GM12875 (cell line): ENCODE measurements around the gene FBXW7.

Source experiments
- H3K4me3 ChIP-seq: one replicate; pipeline ENCODE4 v1.5.1; 2011; ENCODE audit warnings: low read depth, low read length, control low read depth
- TF ChIP-seq, protein P1 (sequence below): IDR thresholded peaks from 2 replicates; pipeline ENCODE4 v1.5.1; 2011; ENCODE audit warnings: low read depth, mild to moderate bottlenecking, control low read depth, inconsistent platforms, low read length, moderate library complexity, borderline replicate concordance; ENCODE audit not compliant: insufficient read depth

Gene FBXW7

DNA sequence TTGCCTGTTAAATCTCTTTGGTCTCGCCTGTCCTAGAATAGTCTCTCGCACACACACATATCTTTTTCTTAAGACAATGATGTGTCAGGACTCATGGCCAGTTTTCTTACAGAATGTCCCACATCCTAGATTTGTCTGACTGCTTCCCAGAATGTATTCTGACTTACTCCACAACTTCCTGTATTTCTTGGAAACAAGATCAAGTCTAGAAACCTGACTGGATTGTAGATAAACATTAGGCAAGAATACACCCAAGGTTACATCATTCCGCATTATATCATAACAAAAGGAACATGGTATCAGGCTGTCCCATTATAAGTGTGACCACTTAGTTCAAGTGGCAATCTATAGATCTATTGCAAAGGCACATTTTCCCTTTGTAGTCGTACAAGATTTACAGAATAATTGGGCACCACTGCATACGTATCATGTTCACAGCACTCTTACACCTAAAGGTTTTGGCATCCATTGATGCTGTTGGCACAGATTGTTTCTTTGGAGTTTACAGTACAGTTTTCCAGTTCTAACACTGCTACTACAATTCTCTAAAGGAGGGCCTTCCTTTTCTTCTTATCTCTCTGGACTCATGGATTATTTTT, 56.4 kb downstream of the FBXW7 start:
- no peak overlapping the region for H3K4me3 ChIP-seq
- TF ChIP-seq, protein P1, sequence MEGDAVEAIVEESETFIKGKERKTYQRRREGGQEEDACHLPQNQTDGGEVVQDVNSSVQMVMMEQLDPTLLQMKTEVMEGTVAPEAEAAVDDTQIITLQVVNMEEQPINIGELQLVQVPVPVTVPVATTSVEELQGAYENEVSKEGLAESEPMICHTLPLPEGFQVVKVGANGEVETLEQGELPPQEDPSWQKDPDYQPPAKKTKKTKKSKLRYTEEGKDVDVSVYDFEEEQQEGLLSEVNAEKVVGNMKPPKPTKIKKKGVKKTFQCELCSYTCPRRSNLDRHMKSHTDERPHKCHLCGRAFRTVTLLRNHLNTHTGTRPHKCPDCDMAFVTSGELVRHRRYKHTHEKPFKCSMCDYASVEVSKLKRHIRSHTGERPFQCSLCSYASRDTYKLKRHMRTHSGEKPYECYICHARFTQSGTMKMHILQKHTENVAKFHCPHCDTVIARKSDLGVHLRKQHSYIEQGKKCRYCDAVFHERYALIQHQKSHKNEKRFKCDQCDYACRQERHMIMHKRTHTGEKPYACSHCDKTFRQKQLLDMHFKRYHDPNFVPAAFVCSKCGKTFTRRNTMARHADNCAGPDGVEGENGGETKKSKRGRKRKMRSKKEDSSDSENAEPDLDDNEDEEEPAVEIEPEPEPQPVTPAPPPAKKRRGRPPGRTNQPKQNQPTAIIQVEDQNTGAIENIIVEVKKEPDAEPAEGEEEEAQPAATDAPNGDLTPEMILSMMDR: no peak

DNA sequence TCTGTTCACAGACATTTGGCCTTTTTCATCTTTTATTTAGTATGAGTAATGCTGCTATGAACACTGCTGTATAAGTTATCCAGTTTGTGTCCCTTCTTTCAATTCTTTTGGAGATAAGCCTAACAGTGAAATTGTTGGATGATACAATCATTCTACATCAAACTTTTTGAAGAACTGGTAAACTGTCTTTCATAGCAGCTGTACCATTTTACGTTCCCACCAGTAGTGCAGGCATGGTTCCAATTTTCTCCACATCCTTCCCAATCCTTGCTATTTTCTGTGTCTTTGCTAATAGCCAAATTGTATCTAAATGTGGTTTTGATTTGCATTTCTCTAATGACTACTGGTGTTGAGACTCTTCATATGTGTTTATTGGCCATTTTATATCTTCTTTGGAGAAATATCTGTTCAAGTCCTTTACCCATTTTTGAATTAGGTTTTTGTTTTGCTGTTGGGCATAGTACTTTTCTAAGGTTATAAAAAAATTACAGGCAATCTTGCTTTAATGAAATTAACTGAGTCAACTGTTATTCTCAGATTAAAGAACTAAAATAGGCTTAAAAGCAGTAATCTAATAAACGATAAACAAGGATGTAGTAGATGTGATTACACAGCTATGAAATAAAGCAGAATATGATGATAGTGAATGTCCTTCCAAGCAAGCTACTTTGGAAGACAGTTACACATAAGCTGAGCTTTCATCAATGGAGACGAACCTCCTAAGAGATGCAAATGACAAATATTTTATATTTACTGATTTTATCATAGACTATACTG, 57.2 kb downstream of the FBXW7 start:
- H3K4me3 ChIP-seq: no peak overlapping the region
- TF ChIP-seq, protein P1: no peak

DNA sequence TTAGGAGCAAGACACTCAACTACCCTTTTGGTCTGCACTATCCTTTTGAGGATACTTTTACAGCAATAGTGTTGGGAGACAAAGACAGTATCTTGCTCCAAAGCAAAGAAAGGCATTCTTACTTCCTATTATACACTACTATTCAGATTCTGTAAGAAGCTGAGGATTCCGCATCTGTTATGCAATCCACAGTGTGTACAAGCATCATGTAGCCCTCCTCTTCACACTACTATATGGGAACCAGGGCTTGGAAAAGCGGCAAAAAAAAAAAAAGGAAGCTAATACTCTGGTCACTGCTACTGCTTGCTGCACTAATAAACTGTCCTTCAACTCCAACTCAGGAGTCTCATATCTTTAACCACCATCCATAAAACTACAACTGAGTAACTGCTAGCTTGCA, 59.1 kb downstream of the FBXW7 start:
- TF ChIP-seq, protein P1: no peak
- H3K4me3 ChIP-seq: no peak overlapping the region

DNA sequence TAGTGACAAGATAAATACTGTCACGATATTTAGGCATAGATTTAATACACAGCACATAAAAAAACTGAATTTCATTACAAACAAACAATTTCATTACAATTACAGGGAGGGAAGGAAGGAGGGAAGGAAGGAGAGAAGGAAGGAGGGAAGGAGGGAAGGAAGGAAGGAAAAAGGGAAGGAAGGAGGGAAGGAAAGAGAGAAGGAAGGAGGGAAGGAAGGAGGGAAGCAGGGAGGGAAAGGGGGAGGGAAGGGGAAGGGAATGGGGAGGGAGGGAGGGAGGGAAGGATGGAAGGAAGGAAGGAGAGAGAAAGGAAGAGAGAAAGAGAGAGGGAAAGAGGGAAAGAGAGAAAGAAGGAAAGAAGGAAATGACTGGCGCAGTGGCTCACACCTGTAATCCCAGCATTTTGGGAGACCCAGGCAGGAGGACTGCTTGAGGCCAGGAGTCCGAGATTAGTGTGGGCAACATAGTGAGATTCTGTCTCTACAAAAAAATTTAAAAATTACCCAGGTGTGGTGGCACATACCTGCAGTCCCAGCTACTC, 64.6 kb downstream of the FBXW7 start:
- H3K4me3 ChIP-seq: no peak overlapping the region
- TF ChIP-seq, protein P1: no peak

DNA sequence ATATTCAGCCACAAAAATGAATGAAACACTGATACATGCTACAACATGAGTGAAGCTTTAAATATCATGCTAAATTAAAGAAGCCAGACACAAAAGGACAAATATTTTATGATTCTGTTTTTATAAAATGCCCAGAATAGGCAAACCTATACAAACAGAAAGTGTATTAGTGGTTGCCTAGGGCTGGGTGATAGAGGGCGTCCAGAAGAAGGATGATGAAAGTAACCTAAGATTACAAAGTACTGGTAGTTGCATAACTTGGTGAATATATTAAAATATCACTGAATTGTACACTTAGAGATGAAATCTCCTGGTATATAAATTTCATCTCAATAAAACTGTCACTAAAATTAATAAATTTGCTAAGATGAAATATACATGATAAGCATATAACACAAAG, 67.5 kb downstream of the FBXW7 start:
- TF ChIP-seq, protein P1: no peak

DNA sequence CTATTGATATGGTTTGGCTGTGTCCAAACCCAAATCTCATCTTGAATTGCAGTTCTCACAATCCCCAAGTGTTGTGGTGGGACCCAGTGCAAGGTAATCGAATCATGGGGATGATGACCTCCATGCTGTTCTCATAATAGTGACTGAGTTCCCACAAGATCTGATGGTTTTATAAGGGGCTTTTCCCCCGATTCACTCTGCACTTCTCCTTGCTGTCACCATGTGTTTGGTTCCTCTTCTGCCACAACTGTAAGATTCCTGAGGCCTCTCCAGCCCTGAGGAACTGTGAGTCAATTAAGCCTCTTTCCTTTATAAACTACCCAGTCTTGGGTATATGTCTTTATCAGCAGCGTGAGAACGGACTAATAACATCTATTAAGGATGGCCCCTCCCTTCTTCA, 68.8 kb downstream of the FBXW7 start:
- no peak overlapping the region for H3K4me3 ChIP-seq
- TF ChIP-seq, protein P1: no peak

More for the DNA sequence above, 67.5 kb downstream of the FBXW7 start:
- H3K4me3 ChIP-seq: no peak overlapping the region
